Lower lobe of right lung (tissue), 2 donors: ENCODE results near the gene TMEM132A. TPM values are rescaled to one million over a fixed set of nuclear protein-coding genes. Genes with fewer than 3 reads are reported as not detected.

ENCODE experiments used
- ATAC-seq, 2 donors: fragments of 200-7000 bp; cut with Tn5 transposase; one replicate each; pipeline ENCODE4 v1.9.1; 2020 to 2022; ENCODE audit warnings: mild to moderate bottlenecking in 2 of 2, moderate library complexity in 2 of 2
- DNase-seq: peaks from one replicate; pipeline ENCODE4 v3.0.0-alpha.2; 2020
- H3K27ac ChIP-seq: fragments of 200-600 bp; one replicate; pipeline ENCODE4 v1.8.0; 2022
- H3K27me3 ChIP-seq: fragments of 200-600 bp; one replicate; pipeline ENCODE4 v1.8.0; 2022; ENCODE audit warnings: low read depth
- H3K36me3 ChIP-seq: fragments of 200-600 bp; one replicate; pipeline ENCODE4 v1.8.0; 2022; ENCODE audit warnings: mild to moderate bottlenecking
- H3K4me1 ChIP-seq: fragments of 200-600 bp; one replicate; pipeline ENCODE4 v1.8.0; 2022
- H3K4me3 ChIP-seq: fragments of 200-600 bp; one replicate; pipeline ENCODE4 v1.8.0; 2022; ENCODE audit warnings: mild to moderate bottlenecking
- H3K9me3 ChIP-seq: fragments of 200-600 bp; one replicate; pipeline ENCODE4 v1.8.0; 2022
- CTCF ChIP-seq: fragments of 200-600 bp; IDR thresholded peaks from one replicate; pipeline ENCODE4 v1.8.0; 2022; ENCODE audit warnings: antibody characterized with exemption, mild to moderate bottlenecking
- intact Hi-C: fragments of 100-400 bp; cut with DNase I; formaldehyde crosslinking; loops from one replicate; pipeline ENCODE4 v1.11.0; 2022
- total RNA-seq: library from RNA; stranded (reverse); fragmentation: NEBNext Ultra II Directional; extraction: Animal tissue kit (Norgen Biotek cat#: 25700); gene quantifications from one replicate; pipeline ENCODE4 v1.2.1, GENCODE V29; 2021
- donor health status: DM: no; HTN: yes; CAD: no; lungs with severe emphysema.

The TMEM132A gene
- total RNA-seq, 1 donor from 2014 or later: 13.9 TPM

- no peak for DNase-seq
- ATAC-seq: no peak
- Histone ChIP-seq H3K4me3 (peak overlapping the region; percentile 97), H3K4me1 (peaks cover 52% of the 10 kb centered on the region), H3K27ac (peak overlapping the region; percentile 94), H3K9me3 (no peaks in the 10 kb centered on the region), H3K27me3 (no peaks in the 10 kb centered on the region), H3K36me3 (no peaks in the 10 kb centered on the region)
- TF ChIP-seq CTCF: no peak
- intact Hi-C loops: no loop called here
Measured at GRCh38 chr11:60912851-60913528, 11.3 kb upstream of the TMEM132A start.

DNA sequence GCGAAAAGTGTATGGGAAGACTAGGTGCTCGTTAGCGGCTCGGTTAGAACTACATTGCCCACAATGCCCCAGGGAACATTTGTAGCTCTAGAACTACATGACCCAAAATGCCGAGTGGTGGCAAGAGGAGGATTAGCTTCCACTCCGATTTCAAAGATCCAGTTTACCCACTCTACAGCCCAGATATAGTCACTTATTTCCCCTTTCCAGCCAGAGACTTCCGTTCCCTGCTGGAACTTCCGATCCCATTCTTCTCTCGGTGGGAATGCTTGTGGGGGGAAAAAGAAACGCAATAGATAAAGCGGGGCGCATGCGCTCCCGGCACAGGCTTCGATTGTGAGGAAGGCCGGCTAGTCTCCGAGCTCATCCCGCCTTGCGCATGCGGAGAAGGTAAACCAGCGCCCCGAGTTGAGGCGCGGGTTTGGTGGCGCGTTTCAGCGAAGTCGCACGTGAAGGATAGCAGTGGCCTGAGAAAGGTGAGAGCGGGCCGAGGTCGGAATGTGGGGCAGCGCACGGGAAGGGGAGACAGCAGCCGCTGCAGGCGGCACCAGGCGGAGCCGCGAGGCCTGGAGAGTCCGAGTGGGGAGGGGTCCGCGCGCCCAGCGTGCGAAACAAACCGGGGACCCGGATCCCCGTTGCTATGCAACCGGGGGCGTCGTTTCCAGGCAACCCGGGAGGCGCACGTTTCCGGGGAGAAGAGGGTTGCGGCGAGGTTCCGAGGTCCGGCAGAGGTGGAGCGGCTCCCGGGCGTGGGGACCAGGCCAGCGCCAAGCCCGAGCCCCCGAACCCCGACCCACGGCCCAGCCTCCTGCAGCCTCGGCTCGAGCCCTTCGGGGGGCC lies 10.2 kb upstream of the TMEM132A start, which contains the start of gene TMEM109:
TSS of gene TMEM109 (plus strand) at position 366 of the 840 bp plus-strand sequence. CDS start 5,536 bp downstream, outside the sequence.
- intact Hi-C loops: no loop called here
- H3K4me1 ChIP-seq: peaks cover 59% of the 10 kb centered on the region
- no peaks in the 10 kb centered on the region for H3K9me3 ChIP-seq
- TF ChIP-seq CTCF: no peak
- peak within 1 kb of the TSS; percentile 97 for H3K4me3 ChIP-seq
- ATAC-seq: peak; percentile 85 to 90
- no peaks in the 10 kb centered on the region for H3K27me3 ChIP-seq
- peak within 1 kb of the TSS; percentile 94 for H3K27ac ChIP-seq
- peak; percentile 92 for DNase-seq
- H3K36me3 ChIP-seq: no peaks in the 10 kb centered on the region

GRCh38 chr11:60914633-60915247 lies 9.5 kb upstream of the TMEM132A start:
- peak overlapping the region; percentile 94 for H3K27ac ChIP-seq
- peak overlapping the region; percentile 97 for H3K4me3 ChIP-seq
- H3K36me3 ChIP-seq: peaks cover 2% of the 10 kb centered on the region
- DNase-seq: no peak
- H3K27me3 ChIP-seq: no peaks in the 10 kb centered on the region
- no peaks in the 10 kb centered on the region for H3K9me3 ChIP-seq
- H3K4me1 ChIP-seq: peaks cover 67% of the 10 kb centered on the region
- intact Hi-C loops: no loop called here
- TF ChIP-seq CTCF: no peak
- peak; percentile 62 for ATAC-seq

DNA sequence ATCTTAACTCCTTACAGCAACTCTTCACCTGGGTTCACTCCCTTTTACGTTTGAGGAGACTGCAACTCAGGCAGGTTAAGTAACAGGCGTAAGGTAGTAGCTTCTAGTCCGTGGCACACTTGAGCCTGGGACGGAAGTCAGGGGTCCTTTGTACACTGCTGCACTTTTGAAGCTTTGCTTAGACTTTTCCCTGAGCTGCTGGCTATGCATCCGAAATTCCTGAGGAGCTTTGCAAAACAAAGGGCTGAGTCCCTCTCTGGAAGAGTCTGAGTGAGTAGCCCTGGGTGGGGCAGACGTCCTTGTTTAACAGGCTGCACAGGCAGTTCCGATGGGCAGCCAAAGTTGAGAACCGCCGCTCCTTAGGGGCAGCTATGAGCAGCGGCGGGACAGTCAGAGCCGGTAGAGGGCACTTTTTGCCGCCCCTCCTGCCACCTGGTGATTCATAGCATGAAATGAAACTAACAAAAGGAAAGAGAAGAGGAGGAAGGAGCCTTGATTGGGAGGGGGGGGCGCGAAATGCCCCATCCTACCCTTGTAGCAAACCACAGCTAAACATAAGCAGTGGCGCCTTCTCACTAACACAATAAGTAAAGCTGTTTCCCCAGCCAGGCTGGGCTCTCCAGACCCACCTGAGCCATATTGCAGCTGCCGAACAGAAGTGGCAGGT lies 8.9 kb upstream of the TMEM132A start:
- DNase-seq (peak; percentile 76), ATAC-seq (peak; percentile 68 to 70)
- H3K4me1 ChIP-seq: peaks cover 70% of the 10 kb centered on the region
- peak overlapping the region; percentile 97 for H3K4me3 ChIP-seq
- no peaks in the 10 kb centered on the region for H3K27me3 ChIP-seq
- intact Hi-C loops: no loop called here
- TF ChIP-seq CTCF: peak; percentile 35
- no peaks in the 10 kb centered on the region for H3K9me3 ChIP-seq
- H3K36me3 ChIP-seq: peaks cover 8% of the 10 kb centered on the region
- H3K27ac ChIP-seq: peak overlapping the region; percentile 94

DNA sequence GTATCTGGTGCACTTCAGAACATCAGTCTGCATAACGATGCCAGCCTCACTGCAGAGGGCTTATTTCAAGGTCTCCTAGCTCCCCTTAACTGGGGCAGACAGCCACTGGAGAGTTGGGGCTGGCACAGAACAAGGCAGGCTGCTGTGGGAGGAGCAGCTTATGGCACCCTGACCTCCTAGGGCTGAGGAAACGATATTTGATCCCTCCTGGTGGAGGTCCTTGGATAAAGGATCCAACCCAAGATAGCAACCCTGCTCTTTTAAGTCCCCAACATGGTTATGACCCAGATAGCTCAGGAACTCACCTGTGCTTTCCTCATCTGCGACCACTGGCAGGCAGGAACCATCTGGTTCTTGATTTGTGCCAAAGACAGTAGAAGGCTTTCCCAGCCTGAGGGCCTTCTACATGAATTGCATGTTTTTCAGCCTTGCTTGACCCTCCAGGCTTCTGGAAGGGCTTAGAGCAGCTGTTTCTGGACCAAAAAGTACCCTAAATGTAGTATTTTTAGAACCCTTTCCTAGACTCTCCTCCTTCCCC lies 7.5 kb upstream of the TMEM132A start:
- Histone ChIP-seq H3K27ac (no peak overlapping the region), H3K4me1 (peaks cover 58% of the 10 kb centered on the region), H3K27me3 (no peaks in the 10 kb centered on the region), H3K9me3 (no peaks in the 10 kb centered on the region), H3K36me3 (peaks cover 22% of the 10 kb centered on the region), H3K4me3 (no peak overlapping the region)
- ATAC-seq: no peak
- DNase-seq: no peak
- TF ChIP-seq CTCF: no peak
- intact Hi-C loops: no loop called here
